HG03139 (cell line): Measurements from ENCODE around the gene CYB5RL.
"Not testable (repeated sequence)": the region's sequence is repeated elsewhere in the genome, so short reads cannot be mapped to it uniquely, and the experiment has no call there.

ENCODE experiments used
- ATAC-seq: cut with Tn5 transposase; IDR thresholded peaks from one replicate; pipeline ENCODE4 v1.9.1; 2021; ENCODE audit not compliant: unreplicated experiment

CYB5RL gene

DNA sequence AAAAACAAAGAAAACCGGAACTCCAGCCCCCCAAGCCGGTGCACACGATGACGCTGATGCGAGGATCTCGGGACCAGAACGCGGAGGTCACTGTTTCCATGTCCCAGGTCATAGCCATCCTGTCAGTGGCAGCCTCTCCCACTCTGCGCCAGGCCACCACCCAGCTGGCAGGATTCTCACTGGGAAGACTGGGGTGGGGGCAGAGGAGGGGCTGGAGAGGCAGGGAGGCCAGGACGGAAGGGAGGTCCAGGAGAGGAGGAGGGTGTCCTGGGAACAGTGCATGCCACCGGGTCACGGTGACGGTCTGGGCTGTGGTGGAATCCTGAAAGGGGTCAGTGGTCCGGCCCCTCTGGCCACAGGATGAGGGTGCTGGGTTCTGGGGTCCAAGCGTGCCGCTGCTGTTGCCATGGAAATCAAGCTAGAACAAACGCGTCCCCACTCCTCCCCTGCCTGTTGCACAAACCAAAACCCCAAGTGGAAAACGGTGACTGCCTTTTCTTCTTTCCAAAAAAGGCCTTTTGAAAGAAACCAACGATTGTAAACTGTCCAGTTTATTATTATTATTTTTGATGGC lies 26.2 kb upstream of the CYB5RL start:
- no peak for ATAC-seq

DNA sequence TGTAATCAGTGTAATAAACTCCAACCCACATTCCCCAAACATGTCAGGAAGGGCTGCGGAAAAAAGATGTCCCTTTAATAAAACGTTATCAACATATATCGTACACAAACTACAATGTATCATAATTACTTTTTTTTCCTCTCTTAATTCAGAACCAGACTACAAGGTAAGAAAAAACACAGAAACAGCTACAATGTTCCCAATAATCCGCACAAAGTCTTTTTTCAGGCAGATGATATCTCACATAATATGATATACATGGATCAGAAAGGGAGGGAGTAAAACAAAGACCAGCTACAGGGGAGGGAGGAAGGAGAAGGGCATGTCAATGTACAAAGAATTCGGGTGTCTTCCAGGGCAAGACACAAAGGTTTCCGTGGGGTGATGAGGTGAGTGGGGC lies 25.5 kb upstream of the CYB5RL start:
- ATAC-seq, result no peak

DNA sequence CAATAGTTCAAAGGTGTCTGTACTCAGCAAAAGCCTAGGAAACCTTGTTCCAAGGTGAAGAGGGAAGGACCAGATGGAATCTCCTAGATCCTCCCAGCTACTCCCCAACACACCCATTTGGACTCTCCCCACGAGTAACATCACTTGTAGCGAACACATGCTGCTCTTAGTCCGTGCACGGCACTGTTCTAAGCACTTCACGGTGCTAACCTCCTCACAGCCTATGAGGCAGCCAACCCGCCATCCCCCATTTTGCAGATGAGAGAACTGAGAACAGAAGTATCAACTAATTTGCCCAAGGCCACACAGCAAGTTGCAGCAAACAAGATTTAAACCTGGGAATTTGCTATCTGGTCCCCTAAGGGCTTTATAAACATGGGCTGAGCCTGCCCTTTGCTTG lies 24.4 kb upstream of the CYB5RL start:
- ATAC-seq, result no peak

GRCh38 chr1:54223441-54224202 lies 23.8 kb upstream of the CYB5RL start:
- ATAC-seq, result no peak

DNA sequence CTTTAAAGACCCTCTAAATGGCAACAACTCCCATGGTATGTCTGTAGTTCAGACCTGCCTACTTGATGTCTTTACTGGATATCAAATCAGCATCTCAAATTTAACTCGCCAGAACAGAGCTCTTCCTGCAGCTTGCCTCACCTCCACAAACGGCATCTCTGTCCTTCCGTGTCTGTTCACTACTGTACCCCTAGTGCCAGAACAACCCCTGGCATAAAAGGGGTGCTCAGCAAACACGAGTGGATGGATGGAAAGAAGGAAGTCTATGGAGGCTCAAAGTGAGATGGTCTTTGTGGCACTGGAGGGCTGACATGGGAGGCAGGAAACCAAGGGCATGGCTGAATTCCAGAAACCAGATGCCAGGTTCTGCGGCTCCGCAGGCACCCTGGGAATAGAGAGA lies 22.9 kb upstream of the CYB5RL start:
- ATAC-seq, result no peak

DNA sequence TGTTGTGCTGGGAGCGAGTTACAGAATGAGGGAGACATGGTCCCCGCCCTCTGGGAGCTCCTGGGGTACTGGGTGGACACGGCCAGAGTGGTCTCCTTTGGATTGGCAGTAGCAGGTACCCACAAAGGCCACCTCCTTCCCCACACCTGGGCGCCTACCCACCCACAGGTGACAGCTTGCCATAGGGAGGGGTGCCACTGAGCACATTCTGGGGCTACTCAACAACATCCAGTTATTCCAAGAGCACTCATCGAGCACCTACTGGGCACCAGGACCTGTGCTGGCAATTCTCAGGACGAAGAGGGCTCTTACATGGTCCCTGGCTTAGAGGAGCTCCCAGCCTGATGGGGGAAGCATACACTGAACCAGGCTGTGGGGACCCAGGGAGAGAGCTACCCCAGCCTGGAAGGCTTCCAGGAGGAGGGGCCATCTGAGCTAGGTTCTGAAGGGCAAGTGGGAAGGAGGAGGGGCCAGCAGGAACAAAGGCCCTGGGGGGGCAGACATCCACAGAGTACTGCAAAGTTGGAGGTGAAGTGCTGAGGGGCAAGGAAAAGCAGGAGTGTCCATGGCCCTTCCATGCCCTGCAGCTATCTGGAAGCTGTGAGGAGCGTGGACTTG lies 22.1 kb upstream of the CYB5RL start:
- no peak for ATAC-seq

- no peak for ATAC-seq
Observed at GRCh38 chr1:54221113-54221834, 21.4 kb upstream of the CYB5RL start.

GRCh38 chr1:54220004-54220811 lies 20.4 kb upstream of the CYB5RL start:
- ATAC-seq, result no peak

DNA sequence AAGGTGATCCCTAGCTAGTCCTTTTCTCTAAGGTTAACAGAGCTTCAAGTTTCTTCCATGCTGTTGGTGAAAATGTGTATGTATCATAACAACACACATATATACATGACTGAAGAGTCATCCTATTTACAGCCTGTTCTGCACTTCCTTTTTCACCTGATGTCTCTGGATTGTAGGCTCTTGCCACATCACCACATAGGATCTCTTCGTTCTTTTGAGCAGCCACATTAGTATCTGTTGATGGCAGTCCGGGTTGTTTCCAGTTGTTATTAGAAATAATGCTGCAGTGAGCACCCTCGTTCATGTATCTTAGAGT lies 19.8 kb upstream of the CYB5RL start:
- ATAC-seq, result no peak

- ATAC-seq, result no peak
Observed at GRCh38 chr1:54218883-54219687, 19.3 kb upstream of the CYB5RL start.

GRCh38 chr1:54215523-54215922 lies 15.7 kb upstream of the CYB5RL start:
- ATAC-seq, result no peak

- no peak for ATAC-seq
Observed at GRCh38 chr1:54212872-54213271, 13.0 kb upstream of the CYB5RL start.

DNA sequence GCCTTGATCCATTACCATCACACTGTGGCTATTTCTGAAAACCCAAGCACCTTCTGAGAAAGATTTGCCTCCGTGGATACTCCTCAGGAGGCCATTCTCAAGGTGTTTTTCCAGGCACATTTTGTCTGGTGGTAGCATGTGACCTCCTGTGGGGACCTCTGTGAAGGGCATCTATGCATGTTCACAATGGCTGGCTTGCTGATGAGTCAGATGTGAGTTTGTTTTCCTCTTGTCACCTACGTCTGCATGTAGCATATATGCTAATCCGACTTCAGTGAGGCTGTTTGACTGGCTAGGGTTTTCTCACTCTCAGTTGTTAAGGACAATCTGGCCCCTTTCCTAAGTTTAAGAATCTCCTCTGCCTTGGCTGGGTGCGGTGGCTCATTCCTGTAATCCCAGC lies 8.1 kb upstream of the CYB5RL start:
- ATAC-seq, result not testable (repeated sequence)

- no peak for ATAC-seq
Observed at GRCh38 chr1:54207287-54207686, 7.5 kb upstream of the CYB5RL start.

DNA sequence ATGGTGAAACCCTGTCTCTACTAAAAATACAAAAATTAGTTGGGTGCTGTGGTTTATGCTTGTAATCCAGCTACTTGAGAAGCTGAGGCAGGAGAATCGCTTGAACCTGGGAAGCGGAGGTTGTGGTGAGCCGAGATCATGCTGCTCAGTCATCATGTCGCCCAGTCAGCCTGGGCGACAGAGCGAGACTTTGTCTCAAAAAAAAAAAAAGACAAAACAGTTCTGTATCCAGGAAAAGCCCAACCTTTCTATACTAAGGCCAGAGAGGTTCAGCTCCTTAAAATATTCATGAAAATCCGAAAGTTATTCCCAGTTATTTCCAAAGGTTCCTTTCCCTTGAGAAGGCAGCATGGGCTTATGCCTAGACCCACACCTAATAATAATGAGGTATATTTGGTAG lies 4.4 kb upstream of the CYB5RL start:
- ATAC-seq, result no peak

DNA sequence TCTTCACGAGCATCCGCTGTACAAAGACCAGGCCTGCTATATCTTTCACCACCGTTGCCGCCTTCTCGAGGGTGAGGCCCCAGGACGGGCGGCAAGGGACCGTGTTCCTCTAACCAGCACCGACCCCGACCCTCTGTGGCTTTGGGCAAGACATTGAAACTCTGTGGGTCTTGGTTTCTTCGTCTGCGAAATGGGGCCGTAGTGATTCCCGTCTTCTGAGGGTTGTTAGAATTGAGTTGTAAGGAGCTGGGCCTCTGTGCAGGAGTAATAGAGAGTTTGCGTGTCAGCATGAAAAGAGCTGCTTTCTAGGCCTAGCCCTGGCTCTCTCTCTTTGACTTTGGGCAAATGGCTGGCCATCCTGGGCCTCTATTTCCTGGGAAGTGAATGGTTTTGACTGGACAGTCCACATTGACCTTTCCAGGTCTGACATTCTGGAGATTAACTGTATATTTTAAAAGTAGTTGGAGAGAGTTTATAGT lies 728 bp upstream of the CYB5RL start:
- peak; percentile 16 for ATAC-seq

- ATAC-seq, result no peak
Observed at GRCh38 chr1:54199151-54199764, 572 bp downstream of the CYB5RL start.

DNA sequence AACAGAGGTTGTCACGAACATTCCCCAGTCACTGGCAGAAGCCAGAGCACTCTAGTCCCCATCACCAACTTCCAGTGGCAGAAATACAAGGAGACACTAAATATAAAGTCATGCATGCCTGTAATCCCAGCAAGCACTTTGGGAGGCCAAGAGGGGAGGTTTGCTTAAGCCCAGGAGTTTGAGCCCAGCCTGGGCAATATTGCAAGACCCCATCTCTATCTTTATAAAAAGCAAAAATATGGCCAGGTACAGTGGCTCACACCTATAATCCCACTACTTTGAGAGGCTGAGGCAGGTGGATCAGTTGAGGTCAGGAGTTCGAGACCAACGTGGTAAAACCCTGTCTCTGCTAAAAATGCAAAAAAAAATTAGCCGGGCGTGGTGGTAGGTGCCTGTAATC lies 6.4 kb downstream of the CYB5RL start:
- ATAC-seq, result no peak

DNA sequence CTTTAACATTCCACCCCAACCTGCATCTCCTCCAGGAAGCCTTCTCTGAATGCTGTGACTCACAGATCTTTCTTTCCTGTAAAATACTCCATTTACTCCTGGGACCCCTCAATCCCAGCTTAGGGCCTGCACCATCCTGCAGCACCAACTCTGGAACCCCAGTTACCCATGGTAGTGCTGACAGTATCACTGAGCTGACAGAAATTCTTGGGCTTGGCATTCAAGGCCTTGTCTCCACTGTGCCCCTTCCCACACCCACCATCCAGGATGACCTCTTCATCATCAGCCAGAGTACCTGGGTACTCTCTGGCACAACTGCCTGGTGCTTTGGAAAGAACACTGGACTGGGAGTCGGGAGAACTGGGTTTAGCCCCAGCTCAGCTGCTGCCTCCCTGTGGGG lies 8.3 kb downstream of the CYB5RL start:
- no peak for ATAC-seq

DNA sequence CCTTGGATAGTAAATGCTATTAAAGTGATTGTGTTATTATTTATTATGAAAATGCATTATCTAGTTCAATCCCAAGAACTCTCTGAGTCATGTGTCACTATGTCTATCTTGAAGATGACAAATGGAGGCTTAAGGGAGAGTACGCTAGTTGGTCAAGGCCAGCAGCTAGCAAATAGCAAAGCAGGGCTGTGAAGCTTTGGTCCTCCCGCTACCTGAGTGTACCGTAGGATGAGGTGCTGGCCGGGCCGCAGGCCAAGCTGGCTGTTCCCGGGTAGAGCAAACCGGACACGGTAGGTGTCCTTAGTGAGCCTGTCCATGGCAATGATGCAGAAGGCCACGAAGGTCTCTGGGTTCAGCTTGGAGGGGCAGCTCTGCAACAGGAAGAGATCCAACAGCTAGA lies 9.3 kb downstream of the CYB5RL start:
- no peak for ATAC-seq
